Measurements from ENCODE around the gene LRRC4C. TPM values are rescaled to one million over a fixed set of nuclear protein-coding genes. Genes with fewer than 3 reads are reported as not detected.

LRRC4C gene
- total RNA-seq, 4 donors from 2014 or later, result 0.19 to 1.1 TPM; not detected in 2

- intact Hi-C loops (cut with DNase I; ENCODE audit: low total_unique reads), result no loop called here
- no peak for TF ChIP-seq POLR2A (IDR thresholded peaks at IDR 0.05)
- no peak for TF ChIP-seq CTCF (IDR thresholded peaks at IDR 0.05)
- 73 to 75% methylated on average over 5 of the region's 5 CpGs for WGBS, 2 donors
- DNase-seq (ENCODE audit: low spot score in 2 of 2), result no peak
- no peak overlapping the region for H3K4me3 ChIP-seq (ENCODE audit: low read depth, poor library complexity, severe bottlenecking)
These were observed 1088.4 kb downstream of the LRRC4C start for GRCh38 chr11:40370821-40371616.

- intact Hi-C loops (cut with DNase I; ENCODE audit: low total_unique reads), result no loop called here
- TF ChIP-seq CTCF (IDR thresholded peaks at IDR 0.05) (no peak), POLR2A (IDR thresholded peaks at IDR 0.05) (no peak)
- H3K4me3 ChIP-seq (ENCODE audit: low read depth, poor library complexity, severe bottlenecking), result no peak overlapping the region
- WGBS, 2 donors, result 78 to 83% methylated on average over 5 of the region's 5 CpGs
- DNase-seq (ENCODE audit: low spot score in 2 of 2), result no peak
These were observed 1099.2 kb downstream of the LRRC4C start for GRCh38 chr11:40360206-40360798.

- no peak for DNase-seq (ENCODE audit: low spot score in 2 of 2)
- TF ChIP-seq CTCF (IDR thresholded peaks at IDR 0.05) (no peak), POLR2A (IDR thresholded peaks at IDR 0.05) (no peak)
- no peak overlapping the region for H3K4me3 ChIP-seq (ENCODE audit: low read depth, poor library complexity, severe bottlenecking)
- intact Hi-C loops (cut with DNase I; ENCODE audit: low total_unique reads), result no loop called here
- 92% methylated on average over 4 of the region's 4 CpGs for WGBS, 2 donors
These were observed 1105.3 kb downstream of the LRRC4C start for GRCh38 chr11:40354121-40354520.

GRCh38 chr11:40340911-40341310 lies 1118.5 kb downstream of the LRRC4C start:
- DNase-seq (ENCODE audit: low spot score in 2 of 2), result no peak
- no peak overlapping the region for H3K4me3 ChIP-seq (ENCODE audit: low read depth, poor library complexity, severe bottlenecking)
- WGBS, 2 donors, result 67 to 71% methylated on average over 3 of the region's 3 CpGs
- no peak for TF ChIP-seq POLR2A (IDR thresholded peaks at IDR 0.05)
- no peak for TF ChIP-seq CTCF (IDR thresholded peaks at IDR 0.05)
- intact Hi-C loops (cut with DNase I; ENCODE audit: low total_unique reads), result no loop called here

- 60 to 62% methylated on average over 6 of the region's 6 CpGs for WGBS, 2 donors
These were observed 1120.7 kb downstream of the LRRC4C start for GRCh38 chr11:40338739-40339138.

More at GRCh38 chr11:40338739-40339138, 1120.7 kb downstream of the LRRC4C start:
- intact Hi-C loops (cut with DNase I; ENCODE audit: low total_unique reads), result no loop called here
- no peak for DNase-seq (ENCODE audit: low spot score in 2 of 2)
- TF ChIP-seq CTCF (IDR thresholded peaks at IDR 0.05) (no peak), POLR2A (IDR thresholded peaks at IDR 0.05) (no peak)
- no peak overlapping the region for H3K4me3 ChIP-seq (ENCODE audit: low read depth, poor library complexity, severe bottlenecking)
